Subcutaneous preadipocyte (primary cell): Measurements from ENCODE around the gene RCSD1. TPM values are rescaled to one million over a fixed set of nuclear protein-coding genes. Genes with fewer than 3 reads are reported as not detected.

Source experiments
- total RNA-seq: library from RNA; depleted of rRNA; stranded (reverse); fragments of >200 nt; gene quantifications from 2 replicates; pipeline ENCODE4 v1.2.3, GENCODE V29; 2012

The RCSD1 gene, protein sequence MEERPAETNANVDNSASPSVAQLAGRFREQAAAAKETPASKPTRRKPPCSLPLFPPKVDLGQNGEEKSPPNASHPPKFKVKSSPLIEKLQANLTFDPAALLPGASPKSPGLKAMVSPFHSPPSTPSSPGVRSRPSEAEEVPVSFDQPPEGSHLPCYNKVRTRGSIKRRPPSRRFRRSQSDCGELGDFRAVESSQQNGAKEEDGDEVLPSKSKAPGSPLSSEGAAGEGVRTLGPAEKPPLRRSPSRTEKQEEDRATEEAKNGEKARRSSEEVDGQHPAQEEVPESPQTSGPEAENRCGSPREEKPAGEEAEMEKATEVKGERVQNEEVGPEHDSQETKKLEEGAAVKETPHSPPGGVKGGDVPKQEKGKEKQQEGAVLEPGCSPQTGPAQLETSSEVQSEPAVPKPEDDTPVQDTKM
- 0.20 and 0.37 TPM in 2 replicates for total RNA-seq

DNA sequence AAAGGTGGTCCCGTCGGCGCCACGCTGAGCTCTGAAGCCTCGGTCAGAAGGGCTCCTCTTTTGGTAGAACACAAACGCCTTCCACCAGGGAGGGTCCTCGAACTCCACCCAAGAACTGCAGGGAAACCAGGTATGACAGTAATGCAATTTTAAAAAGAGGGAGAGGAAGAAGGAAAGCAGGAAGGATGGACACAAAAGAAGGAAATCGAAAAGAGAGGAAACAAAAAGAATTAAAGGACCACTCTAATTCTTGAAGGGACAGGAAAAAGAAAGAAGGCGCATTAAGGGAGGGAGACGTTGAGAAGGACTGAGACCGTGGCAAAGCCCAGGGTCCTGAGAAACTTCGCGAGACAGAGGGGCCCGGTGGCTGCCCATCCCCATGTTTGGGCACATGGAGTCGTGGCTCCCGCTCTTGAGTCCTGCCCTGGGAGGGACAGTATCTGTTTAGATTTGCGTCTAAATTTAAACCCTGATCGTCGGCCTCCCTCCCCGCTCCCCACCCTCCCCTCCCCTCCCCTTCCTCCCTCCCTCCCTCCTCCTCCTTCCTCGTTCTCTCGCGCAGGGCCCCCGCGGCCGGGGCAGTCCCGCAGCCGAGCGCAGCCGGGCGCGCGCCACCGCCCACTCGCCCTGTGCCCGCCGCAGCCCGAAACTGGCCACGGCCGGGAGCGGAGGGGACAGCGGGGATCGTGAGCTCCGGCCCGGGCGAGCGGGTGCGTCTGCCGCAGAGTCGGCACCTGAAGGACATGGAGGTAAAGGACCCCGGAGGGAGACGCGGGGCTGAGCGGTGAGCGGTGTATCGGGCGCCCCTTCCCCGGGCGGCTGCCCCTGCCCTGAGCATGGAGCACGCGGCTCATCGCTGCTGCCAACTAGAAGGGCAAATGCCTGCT, at the start of gene RCSD1:
TSS of gene RCSD1 (plus strand) at position 552 of the 887 bp plus-strand sequence. CDS start at position 744, 192 bp downstream.

DNA sequence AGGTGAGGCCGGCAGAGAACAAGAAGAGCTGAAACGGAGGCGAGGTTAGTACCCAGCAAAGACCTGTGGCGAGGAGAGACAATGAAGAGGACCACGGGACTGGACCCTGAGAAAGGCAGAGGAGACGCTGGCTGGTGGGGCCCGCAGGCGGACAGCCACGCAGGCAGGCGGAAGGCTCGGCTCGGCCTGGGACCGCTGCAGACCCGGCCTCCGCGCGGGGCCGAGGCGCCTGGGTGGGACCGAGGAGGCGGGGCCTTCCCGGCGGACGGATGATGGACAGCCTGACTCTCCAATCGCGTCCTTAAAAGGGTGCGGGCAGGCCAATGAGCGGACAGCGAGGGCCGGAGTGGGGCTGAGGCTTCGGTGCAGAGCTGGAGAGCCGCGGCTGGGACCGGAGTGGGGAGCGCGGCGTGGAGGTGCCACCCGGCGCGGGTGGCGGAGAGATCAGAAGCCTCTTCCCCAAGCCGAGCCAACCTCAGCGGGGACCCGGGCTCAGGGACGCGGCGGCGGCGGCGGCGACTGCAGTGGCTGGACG, 91.7 kb downstream of the RCSD1 start, which contains the start of gene MPZL1:
TSS of gene MPZL1 (plus strand) at position 366 of the 535 bp plus-strand sequence. CDS start 170 bp downstream, outside the sequence.

Other genes starting within 250 kb of the RCSD1 start
- not detected in 2 replicates for gene CD247, start 111.7 kb upstream of the RCSD1 start, total RNA-seq
- gene CREG1, start 76.5 kb upstream of the RCSD1 start, total RNA-seq = 46.9 and 64.7 TPM in 2 replicates
- 81.9 and 88.4 TPM in 2 replicates for gene MPZL1, start 91.8 kb downstream of the RCSD1 start, total RNA-seq